ENCODE data around the gene TSSK6. TPM values are rescaled to one million over a fixed set of nuclear protein-coding genes. Genes with fewer than 3 reads are reported as not detected.
"Not testable (repeated sequence)": the region's sequence is repeated elsewhere in the genome, so short reads cannot be mapped to it uniquely, and the experiment has no call there.

Gene TSSK6
- total RNA-seq, 1 donor from 2014 or later = 0.79 TPM

- DNase-seq (ENCODE audit: low read depth, low spot score) = peak; percentile 85
Measured at GRCh38 chr19:19488875-19489690, 26.3 kb downstream of the TSSK6 start.

DNA sequence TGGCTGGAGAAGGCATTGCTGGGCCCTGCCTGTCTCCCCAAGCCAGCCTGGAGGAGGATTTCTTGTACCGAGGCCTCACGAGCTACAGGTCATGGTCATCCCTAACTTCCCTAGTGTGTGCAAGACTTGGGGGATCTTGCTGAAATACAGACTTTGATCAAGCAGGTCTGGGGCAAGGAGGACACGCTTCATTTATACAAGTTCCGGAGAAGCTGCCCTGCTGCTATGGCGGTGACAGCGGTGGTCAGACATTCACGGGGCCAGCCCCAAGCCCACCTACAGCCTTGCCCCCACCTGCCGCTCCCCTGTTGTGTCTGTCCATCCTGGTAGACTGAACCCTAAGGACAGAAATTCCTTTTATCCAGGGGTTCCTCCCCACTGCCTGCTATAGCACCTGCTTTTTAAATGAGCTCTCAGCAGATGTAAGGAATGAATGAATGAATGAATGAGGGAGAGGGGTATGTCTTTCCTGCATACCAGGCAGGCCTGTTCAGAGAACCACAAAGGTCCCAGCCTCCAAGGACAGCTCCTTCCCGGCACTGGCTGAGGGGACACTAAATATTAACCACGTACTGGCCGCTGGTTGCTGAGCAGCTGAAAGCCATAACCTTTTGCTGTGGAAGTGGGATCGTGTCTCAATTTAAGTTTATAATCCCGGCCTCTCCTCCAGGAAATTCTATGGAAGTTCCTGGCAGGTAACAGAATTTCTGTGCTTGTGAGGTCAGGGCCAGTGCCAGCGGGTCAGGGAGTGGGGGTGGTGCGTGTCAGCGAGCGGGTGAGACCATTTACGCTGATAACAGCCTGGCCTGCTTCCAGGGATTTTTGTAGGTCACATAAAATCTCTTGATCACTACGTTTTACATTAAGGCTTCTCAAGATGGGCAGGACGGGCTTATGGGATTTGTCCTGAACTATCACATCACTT, 27.1 kb downstream of the TSSK6 start:
- DNase-seq (ENCODE audit: low read depth, low spot score) = no peak

DNA sequence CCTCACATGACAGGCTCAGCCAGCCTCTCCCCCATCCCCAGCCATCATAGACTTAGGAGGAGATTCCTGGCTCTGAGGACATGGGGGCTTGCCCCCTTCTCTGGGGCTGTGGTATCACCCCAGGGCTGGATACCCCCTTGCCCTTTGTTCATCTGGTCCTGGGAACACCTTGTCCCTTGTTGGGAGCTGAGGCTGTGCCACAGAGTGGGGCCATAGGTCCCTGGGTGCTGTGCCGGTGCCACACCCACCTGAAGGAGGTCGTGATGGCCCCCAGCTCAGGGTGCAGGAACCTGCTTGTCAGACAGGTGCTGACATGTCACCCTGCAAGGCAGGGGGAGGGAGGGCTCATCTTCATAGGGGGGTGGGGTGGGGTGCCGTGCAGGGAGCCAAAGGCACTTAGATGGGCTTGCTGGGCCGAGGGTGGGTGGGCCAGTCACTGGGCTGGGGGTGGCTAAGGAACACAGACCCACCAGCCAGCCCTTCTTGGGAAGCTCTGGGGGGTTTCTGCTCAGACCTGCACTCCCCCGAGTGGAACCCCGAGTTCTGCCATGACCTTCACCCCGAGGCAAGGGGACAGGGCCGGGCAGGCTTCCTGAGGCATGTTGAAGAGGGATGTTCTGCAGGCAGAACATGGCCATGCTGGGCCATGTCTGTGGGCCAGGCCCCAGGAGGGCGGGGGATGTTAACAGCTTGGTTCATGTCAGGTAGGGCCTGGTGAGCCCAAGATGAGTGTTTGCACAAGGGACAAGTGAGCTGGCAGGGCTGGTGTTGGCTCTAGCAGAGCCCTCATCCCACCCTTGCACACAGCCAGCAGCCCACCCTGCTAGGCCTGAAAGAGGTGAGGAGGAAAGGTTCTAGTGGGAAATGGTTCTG, 28.0 kb downstream of the TSSK6 start:
- no peak for DNase-seq (ENCODE audit: low read depth, low spot score)

- no peak for DNase-seq (ENCODE audit: low read depth, low spot score)
Measured at GRCh38 chr19:19486343-19487076, 28.8 kb downstream of the TSSK6 start.

DNA sequence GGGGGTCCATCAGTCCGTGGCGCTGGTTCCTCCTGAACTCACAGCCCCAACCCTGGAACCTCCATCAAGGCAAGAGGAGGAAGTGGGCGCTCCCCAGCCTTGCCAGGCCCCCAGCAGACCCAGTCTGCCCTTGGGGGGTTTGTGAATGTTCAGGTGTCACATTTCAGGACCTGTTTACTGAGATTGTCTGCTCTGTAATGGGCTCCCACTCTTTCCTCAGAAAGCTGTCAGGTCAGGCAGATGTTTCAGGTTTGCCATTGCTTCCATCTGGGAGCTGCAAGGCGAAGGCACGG, 29.4 kb downstream of the TSSK6 start:
- DNase-seq (ENCODE audit: low read depth, low spot score) = no peak

DNA sequence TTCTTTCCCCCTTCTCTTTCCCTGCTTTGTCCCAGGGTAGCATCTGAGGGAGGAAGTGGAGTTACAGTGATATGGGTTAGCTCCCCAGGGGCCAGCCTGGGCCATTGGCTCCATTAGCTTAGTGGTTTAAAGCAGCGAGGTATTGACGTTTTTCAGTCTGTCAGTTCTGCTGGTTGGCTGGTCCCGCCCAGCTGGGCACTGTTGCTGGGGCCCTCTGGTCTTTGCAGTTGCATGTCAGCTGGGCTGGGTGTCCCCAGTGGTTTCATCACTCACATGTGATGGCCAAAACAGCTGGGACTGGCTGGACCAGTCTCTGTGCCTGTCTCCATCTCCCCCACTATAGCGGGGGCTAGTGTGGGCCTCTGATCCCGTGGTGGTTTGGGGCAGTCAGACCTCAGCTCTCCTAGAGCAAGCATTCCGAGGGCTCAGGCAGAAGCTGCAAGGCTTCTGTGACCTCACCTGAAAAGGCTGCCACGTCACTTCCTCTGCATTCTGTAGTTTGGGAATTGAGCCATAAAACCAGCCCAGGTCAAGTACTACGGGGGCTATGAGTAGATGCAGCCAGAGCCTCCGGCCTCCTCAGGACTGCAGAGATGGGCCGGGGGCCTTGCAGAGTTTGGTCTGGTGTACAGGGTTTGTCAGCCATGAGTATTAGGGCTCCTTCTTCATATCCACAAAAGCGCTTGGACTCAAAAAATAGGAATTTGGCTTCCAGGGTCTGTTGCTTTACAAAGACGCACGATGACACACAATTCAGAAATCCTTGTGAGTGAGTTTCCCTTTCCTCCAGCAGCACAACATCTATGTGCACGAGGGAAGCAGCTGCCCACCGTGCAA, 30.0 kb downstream of the TSSK6 start:
- no peak for DNase-seq (ENCODE audit: low read depth, low spot score)

DNA sequence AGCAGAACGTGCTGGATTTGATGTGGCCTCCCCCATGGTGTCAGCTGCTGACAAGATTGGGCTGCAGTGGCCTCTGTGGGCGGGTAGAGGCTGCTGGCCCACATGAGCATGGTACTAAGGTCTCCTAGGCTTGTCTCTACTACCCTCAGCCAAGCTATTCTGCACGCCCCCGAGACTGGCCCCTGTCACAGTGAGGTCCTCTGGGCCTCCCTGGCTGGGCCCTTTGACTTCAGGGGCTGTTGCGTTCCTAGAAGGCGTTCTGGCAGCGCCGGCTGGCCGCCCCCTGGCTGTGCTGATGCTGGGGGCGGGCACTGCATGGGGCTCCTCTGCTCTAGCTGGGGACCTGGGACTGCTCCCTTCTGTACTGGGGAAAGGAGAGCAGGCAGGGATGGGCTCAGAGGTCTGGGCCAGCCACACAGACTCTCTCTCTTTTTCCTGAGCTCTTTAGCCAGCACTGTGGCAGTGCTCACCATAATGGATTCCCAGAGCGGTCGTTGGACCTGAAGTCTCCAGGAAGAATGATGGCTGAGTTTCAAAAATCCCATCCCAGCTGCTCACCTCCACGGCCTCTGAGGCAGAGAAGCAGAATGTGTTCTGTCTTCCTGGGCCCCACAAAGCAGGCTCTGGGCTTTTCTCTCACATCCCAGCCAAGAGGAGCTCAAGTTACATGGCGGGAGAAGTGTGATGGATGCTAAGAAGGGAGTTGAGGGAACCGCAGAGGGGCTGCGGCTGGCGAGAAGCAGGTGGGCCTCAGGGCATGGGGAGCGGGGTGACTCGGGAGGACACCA, 32.3 kb downstream of the TSSK6 start:
- no peak for DNase-seq (ENCODE audit: low read depth, low spot score)

DNA sequence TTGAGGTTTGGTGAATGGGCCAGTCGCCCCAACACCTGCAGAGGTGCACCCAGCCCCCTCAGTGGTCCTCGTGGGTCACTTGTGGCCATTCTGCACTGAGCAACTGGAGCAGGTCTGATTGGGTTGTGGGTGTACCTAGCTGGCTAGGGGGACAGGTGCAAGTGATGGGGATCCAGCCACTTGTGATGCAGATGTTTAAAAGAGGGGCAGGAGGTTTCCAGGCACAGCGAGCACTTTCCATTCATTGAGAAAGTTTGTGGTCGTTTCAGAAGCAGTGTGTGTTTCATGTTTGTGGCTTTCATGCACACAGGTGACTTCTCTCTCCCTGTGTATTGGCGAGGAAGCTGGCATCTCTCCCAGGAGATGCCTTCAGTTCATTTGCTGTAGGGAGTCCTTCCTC, 34.7 kb downstream of the TSSK6 start:
- no peak for DNase-seq (ENCODE audit: low read depth, low spot score)

DNA sequence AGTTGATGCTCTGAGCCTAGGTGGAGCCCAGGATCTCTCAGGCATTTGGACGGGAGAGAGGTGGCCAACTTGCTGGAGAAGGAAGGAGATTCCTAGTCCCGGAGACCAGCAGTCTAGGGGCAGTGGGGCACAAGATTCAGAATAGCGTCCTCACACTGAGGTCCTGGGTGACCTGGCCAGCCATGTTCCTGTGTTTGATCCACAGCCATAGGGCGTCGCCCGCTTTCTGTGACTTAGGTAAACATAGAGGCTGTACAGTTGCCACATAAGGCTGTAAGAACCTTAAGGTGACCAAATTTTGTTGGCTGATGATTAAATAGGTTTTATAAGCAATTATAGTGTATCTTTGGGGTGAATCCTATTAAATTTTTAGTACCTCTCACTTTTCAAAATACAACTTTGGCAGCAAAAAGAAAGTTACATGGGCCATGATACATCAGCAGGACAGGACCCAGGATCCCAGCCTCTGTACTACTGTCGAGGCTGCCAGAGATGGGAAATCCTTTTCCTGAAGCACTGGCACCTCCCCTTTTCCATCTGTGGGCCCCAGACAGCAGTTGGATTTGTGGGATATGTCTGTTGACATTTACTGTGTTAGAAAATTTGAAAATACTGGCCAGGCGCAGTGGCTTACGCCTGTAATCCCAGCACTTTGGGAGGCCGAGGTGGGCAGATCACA, 37.5 kb downstream of the TSSK6 start:
- DNase-seq (ENCODE audit: low read depth, low spot score) = no peak

- no peak for DNase-seq (ENCODE audit: low read depth, low spot score)
Measured at GRCh38 chr19:19475849-19476828, 39.2 kb downstream of the TSSK6 start.

- DNase-seq (ENCODE audit: low read depth, low spot score) = no peak
Measured at GRCh38 chr19:19475015-19475765, 40.2 kb downstream of the TSSK6 start.

- DNase-seq (ENCODE audit: low read depth, low spot score) = not testable (repeated sequence)
Measured at GRCh38 chr19:19472106-19472505, 43.2 kb downstream of the TSSK6 start.

GRCh38 chr19:19471682-19472081, 43.7 kb downstream of the TSSK6 start:
- DNase-seq (ENCODE audit: low read depth, low spot score) = no peak

DNA sequence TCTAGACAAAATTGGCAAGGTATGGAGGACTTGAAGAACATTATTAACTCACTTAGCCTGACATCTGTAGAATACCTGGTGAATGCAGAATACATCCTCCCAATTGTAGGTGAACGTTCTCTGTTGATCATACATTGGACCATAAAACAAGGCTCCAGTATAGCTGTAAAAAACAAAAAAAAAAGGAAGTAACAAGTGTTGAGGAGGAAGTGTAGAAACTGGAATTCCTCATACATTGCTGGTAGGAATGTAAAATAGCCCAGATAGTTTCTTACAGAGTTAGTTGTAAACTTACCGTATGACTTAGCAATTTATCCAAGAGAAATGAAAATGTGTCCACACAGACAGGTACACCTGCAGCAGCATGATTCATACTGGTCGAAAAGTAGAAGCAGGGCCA, 44.8 kb downstream of the TSSK6 start:
- no peak for DNase-seq (ENCODE audit: low read depth, low spot score)

DNA sequence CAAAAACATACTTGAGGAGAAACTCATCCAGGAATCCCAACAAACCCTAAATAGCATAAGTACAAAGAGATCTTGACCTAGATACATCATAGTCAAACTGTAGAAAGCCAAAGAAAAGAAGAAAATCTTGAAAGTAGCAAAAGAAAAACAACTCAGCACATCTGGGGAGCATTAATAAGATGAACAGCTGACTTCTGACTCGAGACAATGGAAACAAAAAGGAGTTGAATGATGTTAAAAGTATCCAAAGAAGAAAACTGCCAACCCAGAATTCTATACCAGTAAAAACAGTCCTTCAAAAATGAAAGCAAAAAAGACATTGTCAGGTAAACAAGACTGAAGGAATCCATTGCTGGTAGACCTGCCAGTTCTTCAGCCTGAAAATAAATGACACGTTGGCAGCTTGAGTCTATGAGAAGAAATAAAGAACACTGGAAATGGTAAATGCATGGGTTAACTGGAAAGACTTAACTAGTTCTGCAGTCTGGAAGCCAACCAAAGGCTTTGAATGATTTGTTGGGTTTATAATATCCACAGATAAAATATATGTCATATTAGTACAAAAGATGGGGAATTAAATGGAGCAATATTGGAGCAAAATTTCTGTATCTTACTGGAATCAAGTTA, 46.8 kb downstream of the TSSK6 start:
- DNase-seq (ENCODE audit: low read depth, low spot score) = no peak

DNA sequence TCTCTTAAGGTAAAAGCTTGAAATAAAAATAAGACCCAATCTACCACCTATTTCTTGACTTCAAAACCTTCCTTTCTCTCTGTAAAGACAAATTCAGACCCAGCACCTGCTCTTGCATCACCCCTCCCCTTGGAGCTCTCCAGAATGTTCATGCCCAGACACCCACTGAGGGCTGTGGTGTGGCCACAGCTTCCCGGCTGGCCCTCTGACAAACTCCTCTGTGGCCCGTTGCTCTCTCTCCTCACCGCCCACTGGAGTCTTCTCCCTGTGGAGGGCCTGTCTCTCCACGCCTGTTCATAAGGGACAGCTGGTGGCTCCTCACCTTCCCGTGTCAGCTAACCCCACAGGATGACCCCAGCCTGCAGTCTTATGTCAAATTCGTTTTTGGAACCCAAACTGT, 49.1 kb downstream of the TSSK6 start:
- DNase-seq (ENCODE audit: low read depth, low spot score) = no peak

All from pulmonary artery endothelial cell (primary cell).